Adrenal gland (tissue), 5 donors: ENCODE data around the gene MCHR2.

Source experiments
- POLR2A ChIP-seq, 2 donors: fragments of 450-650 bp; IDR thresholded peaks; one replicate each; pipeline ENCODE4 v1.6.1; 2017; ENCODE audit warnings: antibody characterized with exemption in 2 of 2, mild to moderate bottlenecking in 2 of 2, moderate library complexity in 1 of 2
- TF ChIP-seq, protein P1 (sequence below), 6 experiments: fragments of 450-650 bp in 4 of 6; fragments of 200-600 bp in 2 of 6; sonication (generic) in 1 of 6; IDR thresholded peaks; 1 replicate in 5 of 6; 2 replicates in 1 of 6; pipeline versions ENCODE4 v1.5.1 to v1.8.0; 2016 to 2021; ENCODE audit warnings: antibody characterized with exemption in 6 of 6, mild to moderate bottlenecking in 2 of 6, moderate library complexity in 1 of 6
- donor health status: DM: no; HTN: no; CAD: no.

DNA sequence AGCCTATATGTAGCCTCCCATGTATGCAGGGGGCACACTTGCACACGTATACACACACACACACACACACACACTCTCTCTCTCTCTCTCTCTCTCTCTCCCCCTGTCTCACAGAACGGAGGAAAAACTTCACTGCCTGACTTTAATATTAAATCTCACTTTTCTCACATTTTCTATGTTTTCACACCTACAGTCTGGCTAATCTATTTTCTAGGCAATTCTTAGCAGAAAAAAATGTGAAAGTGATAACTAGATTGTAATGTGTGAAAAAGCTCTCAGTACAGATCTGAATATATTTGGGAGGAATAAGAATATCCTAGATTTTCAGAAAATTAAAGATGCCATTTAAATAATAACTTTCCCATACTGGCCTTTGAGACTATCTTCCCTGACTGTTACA lies 120.9 kb downstream of the MCHR2 start:
- TF ChIP-seq, protein P1, sequence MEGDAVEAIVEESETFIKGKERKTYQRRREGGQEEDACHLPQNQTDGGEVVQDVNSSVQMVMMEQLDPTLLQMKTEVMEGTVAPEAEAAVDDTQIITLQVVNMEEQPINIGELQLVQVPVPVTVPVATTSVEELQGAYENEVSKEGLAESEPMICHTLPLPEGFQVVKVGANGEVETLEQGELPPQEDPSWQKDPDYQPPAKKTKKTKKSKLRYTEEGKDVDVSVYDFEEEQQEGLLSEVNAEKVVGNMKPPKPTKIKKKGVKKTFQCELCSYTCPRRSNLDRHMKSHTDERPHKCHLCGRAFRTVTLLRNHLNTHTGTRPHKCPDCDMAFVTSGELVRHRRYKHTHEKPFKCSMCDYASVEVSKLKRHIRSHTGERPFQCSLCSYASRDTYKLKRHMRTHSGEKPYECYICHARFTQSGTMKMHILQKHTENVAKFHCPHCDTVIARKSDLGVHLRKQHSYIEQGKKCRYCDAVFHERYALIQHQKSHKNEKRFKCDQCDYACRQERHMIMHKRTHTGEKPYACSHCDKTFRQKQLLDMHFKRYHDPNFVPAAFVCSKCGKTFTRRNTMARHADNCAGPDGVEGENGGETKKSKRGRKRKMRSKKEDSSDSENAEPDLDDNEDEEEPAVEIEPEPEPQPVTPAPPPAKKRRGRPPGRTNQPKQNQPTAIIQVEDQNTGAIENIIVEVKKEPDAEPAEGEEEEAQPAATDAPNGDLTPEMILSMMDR (IDR thresholded peaks at IDR 0.05), result no peak
- no peak for TF ChIP-seq POLR2A (IDR thresholded peaks at IDR 0.05)
